Raji (cell line): ENCODE measurements around the gene TRAF1.
A peak's percentile ranks its signal among the peaks of the same experiment; 100 is the strongest.

Experiments used
- POLR2A ChIP-seq: IDR thresholded peaks from 2 replicates; pipeline ENCODE4 v1.6.1; 2011; ENCODE audit warnings: low read depth, low read length, control low read depth; ENCODE audit not compliant: insufficient read depth

The TRAF1 gene

GRCh38 chr9:120868339-120868675 is 58.3 kb downstream of the TRAF1 start:
- TF ChIP-seq POLR2A = peak; percentile 60

GRCh38 chr9:120867676-120868338 is 58.8 kb downstream of the TRAF1 start:
- no peak for TF ChIP-seq POLR2A

GRCh38 chr9:120866651-120867050 is 59.9 kb downstream of the TRAF1 start:
- TF ChIP-seq POLR2A = no peak

- no peak for TF ChIP-seq POLR2A
These were observed 60.8 kb downstream of the TRAF1 start for GRCh38 chr9:120865809-120866208.

GRCh38 chr9:120865176-120865575 is 61.4 kb downstream of the TRAF1 start:
- TF ChIP-seq POLR2A = no peak

- TF ChIP-seq POLR2A = no peak
These were observed 61.9 kb downstream of the TRAF1 start for GRCh38 chr9:120864719-120865118.

- TF ChIP-seq POLR2A = no peak
These were observed 62.8 kb downstream of the TRAF1 start for GRCh38 chr9:120863833-120864232.

GRCh38 chr9:120862452-120862851 is 64.1 kb downstream of the TRAF1 start:
- no peak for TF ChIP-seq POLR2A

GRCh38 chr9:120861935-120862334 is 64.7 kb downstream of the TRAF1 start:
- TF ChIP-seq POLR2A = no peak

- TF ChIP-seq POLR2A = no peak
These were observed 66.5 kb downstream of the TRAF1 start for GRCh38 chr9:120860083-120860482.

- no peak for TF ChIP-seq POLR2A
These were observed 67.2 kb downstream of the TRAF1 start for GRCh38 chr9:120859361-120859760.

- no peak for TF ChIP-seq POLR2A
These were observed 68.7 kb downstream of the TRAF1 start for GRCh38 chr9:120857902-120858301.

- no peak for TF ChIP-seq POLR2A
These were observed 69.1 kb downstream of the TRAF1 start for GRCh38 chr9:120857481-120857880.

GRCh38 chr9:120856700-120857099 is 69.9 kb downstream of the TRAF1 start:
- TF ChIP-seq POLR2A = no peak

- no peak for TF ChIP-seq POLR2A
These were observed 70.5 kb downstream of the TRAF1 start for GRCh38 chr9:120855827-120856670.

GRCh38 chr9:120854596-120855327 is 71.8 kb downstream of the TRAF1 start:
- no peak for TF ChIP-seq POLR2A

GRCh38 chr9:120853198-120853597 is 73.4 kb downstream of the TRAF1 start:
- TF ChIP-seq POLR2A = no peak
